AG09319 (cell line): Measurements from ENCODE around the gene SRP19.

ENCODE experiments used
- DNase-seq: peaks from one replicate; pipeline ENCODE4 v3.0.0-alpha.2; 2010; ENCODE audit warnings: low read depth; ENCODE audit errors: extremely low read depth
- TF ChIP-seq, protein P1 (sequence below): IDR thresholded peaks from 2 replicates; pipeline ENCODE4 v1.5.1; 2011; ENCODE audit warnings: low read depth, mild to moderate bottlenecking, inconsistent platforms, low read length, moderate library complexity

The SRP19 gene

DNA sequence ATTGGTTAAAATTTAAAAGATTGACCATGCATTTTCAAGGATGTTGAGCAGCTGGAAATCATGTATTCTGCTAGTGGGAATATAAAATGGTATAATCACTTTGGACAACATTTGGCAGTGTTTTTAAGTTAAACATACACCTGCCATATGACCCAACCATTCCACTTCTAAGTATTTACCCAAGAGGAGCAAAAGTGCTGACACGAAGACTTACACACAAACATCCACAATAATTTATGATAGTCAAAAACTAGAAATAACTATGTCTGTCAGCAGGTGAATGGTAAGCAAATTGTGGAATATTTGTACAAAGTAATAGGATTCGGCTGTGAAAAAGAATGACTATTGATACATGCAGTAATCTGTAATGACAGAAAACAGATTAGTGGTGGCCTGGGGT lies 30.7 kb upstream of the SRP19 start:
- no peak for DNase-seq
- TF ChIP-seq, protein P1, sequence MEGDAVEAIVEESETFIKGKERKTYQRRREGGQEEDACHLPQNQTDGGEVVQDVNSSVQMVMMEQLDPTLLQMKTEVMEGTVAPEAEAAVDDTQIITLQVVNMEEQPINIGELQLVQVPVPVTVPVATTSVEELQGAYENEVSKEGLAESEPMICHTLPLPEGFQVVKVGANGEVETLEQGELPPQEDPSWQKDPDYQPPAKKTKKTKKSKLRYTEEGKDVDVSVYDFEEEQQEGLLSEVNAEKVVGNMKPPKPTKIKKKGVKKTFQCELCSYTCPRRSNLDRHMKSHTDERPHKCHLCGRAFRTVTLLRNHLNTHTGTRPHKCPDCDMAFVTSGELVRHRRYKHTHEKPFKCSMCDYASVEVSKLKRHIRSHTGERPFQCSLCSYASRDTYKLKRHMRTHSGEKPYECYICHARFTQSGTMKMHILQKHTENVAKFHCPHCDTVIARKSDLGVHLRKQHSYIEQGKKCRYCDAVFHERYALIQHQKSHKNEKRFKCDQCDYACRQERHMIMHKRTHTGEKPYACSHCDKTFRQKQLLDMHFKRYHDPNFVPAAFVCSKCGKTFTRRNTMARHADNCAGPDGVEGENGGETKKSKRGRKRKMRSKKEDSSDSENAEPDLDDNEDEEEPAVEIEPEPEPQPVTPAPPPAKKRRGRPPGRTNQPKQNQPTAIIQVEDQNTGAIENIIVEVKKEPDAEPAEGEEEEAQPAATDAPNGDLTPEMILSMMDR, result no peak

DNA sequence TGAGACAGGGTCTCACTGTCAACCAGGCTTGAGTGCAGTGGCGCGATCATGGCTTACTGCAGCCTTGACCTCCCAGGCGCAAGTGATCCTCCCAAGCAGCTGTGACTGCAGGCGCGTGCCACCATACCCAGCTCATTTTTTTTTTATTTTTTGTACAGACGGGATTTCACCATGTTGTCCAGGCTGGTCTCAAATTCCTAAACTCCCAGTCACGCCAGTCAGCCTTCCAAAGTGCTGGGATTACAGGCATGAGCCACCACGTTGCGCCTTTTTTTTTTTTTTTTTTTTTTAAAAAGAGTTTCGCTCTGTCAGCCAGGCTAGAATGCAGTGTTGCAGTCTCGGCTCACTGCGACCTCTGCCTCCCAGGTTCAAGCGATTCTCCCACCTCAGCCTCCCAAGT lies 27.1 kb upstream of the SRP19 start:
- TF ChIP-seq, protein P1, result no peak
- no peak for DNase-seq

GRCh38 chr5:112844489-112844888 lies 16.6 kb upstream of the SRP19 start:
- DNase-seq, result no peak
- TF ChIP-seq, protein P1, result no peak

DNA sequence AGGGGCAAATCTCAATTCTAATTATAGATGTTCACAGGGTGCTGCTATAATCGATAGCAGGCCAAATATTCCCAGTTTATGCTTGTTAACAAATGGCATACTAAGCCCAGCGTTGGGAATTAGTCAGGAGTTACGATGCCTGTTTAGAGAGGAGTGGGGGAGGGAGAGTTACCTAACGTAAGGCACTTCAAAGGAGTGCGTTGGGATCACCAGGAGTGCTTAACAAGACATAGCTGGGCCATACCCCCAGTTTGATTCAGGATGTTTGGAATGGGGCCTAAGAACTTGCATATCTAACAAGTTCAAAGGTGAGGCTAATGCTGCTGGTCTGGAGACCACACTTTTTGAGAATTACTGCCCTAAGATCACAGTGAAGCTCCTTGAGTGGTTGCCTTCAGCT lies 14.5 kb upstream of the SRP19 start:
- TF ChIP-seq, protein P1, result no peak

DNA sequence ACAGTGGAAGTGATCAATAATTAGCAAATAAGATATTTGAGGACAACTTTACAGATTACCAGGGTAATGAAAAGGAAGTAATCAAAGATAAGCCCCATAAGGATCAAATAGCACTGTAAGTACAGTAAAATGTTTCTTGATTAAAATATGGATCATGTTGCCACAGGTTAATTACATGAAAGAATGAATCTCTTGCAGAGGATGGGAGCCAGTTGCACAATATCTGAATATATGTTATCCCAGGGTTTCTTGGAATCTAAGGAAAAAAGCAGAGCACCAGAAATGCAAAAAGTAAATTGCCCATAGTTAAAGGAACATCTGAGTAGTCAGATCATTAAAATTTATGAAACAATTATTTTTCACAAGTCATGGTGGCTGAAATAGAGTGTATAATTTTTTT lies 13.8 kb upstream of the SRP19 start:
- TF ChIP-seq, protein P1, result no peak
- DNase-seq, result no peak

More for the DNA sequence above, 14.5 kb upstream of the SRP19 start:
- no peak for DNase-seq

DNA sequence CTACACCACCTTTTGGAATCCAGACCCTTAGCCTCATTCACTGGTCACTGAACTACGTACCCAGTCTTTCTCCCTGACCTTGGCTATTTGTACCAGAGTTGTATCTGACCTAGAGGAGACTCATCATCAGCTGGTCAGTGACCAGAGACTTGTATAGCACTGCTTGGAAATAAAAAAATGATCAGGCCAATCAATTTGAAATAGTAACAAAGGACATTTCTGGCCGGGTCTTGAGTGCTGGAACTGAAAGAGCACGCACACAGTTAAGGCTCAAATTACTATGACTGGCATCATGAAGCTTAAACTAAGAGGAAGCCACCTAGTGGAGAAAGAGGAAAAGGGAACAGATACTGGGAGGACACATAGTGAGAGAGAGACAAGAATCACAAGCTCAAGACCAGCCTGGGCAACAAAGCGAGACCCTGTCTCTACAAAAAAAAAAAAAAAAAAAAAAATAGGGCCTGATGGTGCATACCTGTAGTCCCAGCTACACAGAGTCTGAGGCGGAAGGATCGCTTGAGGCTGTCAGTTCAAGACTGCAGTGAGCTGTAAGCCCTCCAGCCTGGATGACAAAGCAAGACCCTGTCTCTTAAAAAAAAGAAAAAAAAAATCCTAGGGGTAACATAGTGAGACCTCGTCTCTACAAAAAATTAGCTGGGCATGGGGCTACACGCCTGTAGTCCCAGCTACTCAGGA lies 12.8 kb upstream of the SRP19 start:
- TF ChIP-seq, protein P1, result peak; percentile 73

GRCh38 chr5:112849912-112850311 lies 11.2 kb upstream of the SRP19 start:
- DNase-seq, result no peak
- TF ChIP-seq, protein P1, result no peak

More for the DNA sequence above, 12.8 kb upstream of the SRP19 start:
- DNase-seq, result peak; percentile 36
